Fibroblast of skin of right quadriceps (primary cell): ENCODE measurements around the gene IPO4.

ENCODE experiments used
- DNase-seq: peaks from one replicate; pipeline ENCODE4 v3.0.0-alpha.2; 2013

The IPO4 gene

GRCh38 chr14:24192933-24193332 lies 4.3 kb upstream of the IPO4 start:
- DNase-seq, result no peak

- DNase-seq, result no peak
Observed at GRCh38 chr14:24190416-24190815, 1.8 kb upstream of the IPO4 start.

GRCh38 chr14:24189460-24189859 lies 844 bp upstream of the IPO4 start:
- DNase-seq, result no peak

- no peak for DNase-seq
Observed at GRCh38 chr14:24189059-24189375, 401 bp upstream of the IPO4 start.

- DNase-seq, result no peak
Observed at GRCh38 chr14:24187539-24187915, 1.1 kb downstream of the IPO4 start.

GRCh38 chr14:24186831-24187538 lies 1.6 kb downstream of the IPO4 start:
- no peak for DNase-seq

GRCh38 chr14:24185741-24186140 lies 2.9 kb downstream of the IPO4 start:
- DNase-seq, result no peak

- DNase-seq, result no peak
Observed at GRCh38 chr14:24185026-24185425, 3.6 kb downstream of the IPO4 start.

- DNase-seq, result no peak
Observed at GRCh38 chr14:24184104-24184970, 4.3 kb downstream of the IPO4 start.

- no peak for DNase-seq
Observed at GRCh38 chr14:24183014-24183481, 5.6 kb downstream of the IPO4 start.

GRCh38 chr14:24182110-24182882 lies 6.3 kb downstream of the IPO4 start:
- DNase-seq, result no peak

- DNase-seq, result no peak
Observed at GRCh38 chr14:24181371-24182077, 7.1 kb downstream of the IPO4 start.

GRCh38 chr14:24179961-24180796 lies 8.4 kb downstream of the IPO4 start:
- DNase-seq, result peak; percentile 40

- no peak for DNase-seq
Observed at GRCh38 chr14:24179294-24179960, 9.2 kb downstream of the IPO4 start.

- DNase-seq, result no peak
Observed at GRCh38 chr14:24178399-24179178, 10.0 kb downstream of the IPO4 start.

GRCh38 chr14:24177891-24178290 lies 10.7 kb downstream of the IPO4 start:
- no peak for DNase-seq

- no peak for DNase-seq
Observed at GRCh38 chr14:24177041-24177825, 11.4 kb downstream of the IPO4 start.

- no peak for DNase-seq
Observed at GRCh38 chr14:24176599-24176998, 12.0 kb downstream of the IPO4 start.

GRCh38 chr14:24172871-24173281 lies 15.7 kb downstream of the IPO4 start:
- DNase-seq, result no peak
